Measurements from ENCODE around the gene GDPGP1. TPM values are rescaled to one million over a fixed set of nuclear protein-coding genes. Genes with fewer than 3 reads are reported as not detected.

Gene GDPGP1
- total RNA-seq, 3 donors from 2014 or later (not counting 1 experiment from before 2014, with no cell fraction given), result 7.8 to 11.1 (median 9.5) TPM

GRCh38 chr15:90287101-90287500 is 53.1 kb downstream of the GDPGP1 start:
- Histone ChIP-seq H3K27ac (ENCODE audit: low read length) (no peak overlapping the region), H3K4me1 (ENCODE audit: control insufficient read depth, insufficient read depth, low read length) (no peaks in the 10 kb centered on the region), H3K9me3 (ENCODE audit: control insufficient read depth, insufficient read depth, low read length) (no peaks in the 10 kb centered on the region), H3K4me3 (ENCODE audit: low read length) (no peak overlapping the region), H3K36me3 (ENCODE audit: control insufficient read depth, insufficient read depth, low read length) (no peaks in the 10 kb centered on the region), H3K27me3 (ENCODE audit: control insufficient read depth, insufficient read depth, low read length) (no peaks in the 10 kb centered on the region)
- H3K4me1 Mint-ChIP-seq, result no peaks in the 10 kb centered on the region
- DNase-seq (no peak), ATAC-seq (no peak)
- no peak overlapping the region for H3K4me3 Mint-ChIP-seq
- TF ChIP-seq CTCF (IDR thresholded peaks at IDR 0.05), result no peak
- intact Hi-C loops (cut with micrococcal nuclease), result loop anchor here (5.0 kb wide), 1 partner anchor 145 kb away; no protein-coding TSS in a partner anchor
- H3K27ac Mint-ChIP-seq, result no peak overlapping the region
- no peaks in the 10 kb centered on the region for H3K27me3 Mint-ChIP-seq (ENCODE audit: low read depth in 2 of 2)
- WGBS (ENCODE audit: insufficient coverage), result 14% methylated on average over 1 of the region's 5 CpGs
- H3K9me3 Mint-ChIP-seq, result no peaks in the 10 kb centered on the region
- H3K36me3 Mint-ChIP-seq, result no peaks in the 10 kb centered on the region

DNA sequence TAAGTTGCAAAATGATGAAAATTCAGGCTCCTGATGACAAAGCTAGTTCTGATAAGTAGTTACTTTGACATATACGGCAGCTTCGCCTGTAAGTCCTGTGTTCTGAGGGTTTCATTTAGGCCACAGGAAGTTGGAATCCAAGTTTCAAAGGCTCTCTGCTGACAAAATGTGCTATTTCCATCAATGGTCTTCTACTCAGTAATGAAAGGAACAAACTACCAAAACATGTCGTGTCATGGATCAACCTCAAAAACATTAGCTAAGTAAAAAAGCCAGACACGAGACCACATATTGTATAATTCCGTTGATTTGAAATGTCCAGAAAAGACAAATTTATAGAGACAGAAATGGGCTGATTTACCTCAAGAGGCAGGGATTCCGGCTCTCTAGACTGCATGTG is 53.9 kb downstream of the GDPGP1 start:
- no peak overlapping the region for H3K27ac Mint-ChIP-seq
- H3K9me3 Mint-ChIP-seq, result no peaks in the 10 kb centered on the region
- H3K27me3 ChIP-seq (ENCODE audit: control insufficient read depth, insufficient read depth, low read length), result no peaks in the 10 kb centered on the region
- no peaks in the 10 kb centered on the region for H3K36me3 Mint-ChIP-seq
- no peak overlapping the region for H3K4me3 Mint-ChIP-seq
- H3K27ac ChIP-seq (ENCODE audit: low read length), result no peak overlapping the region
- no peaks in the 10 kb centered on the region for H3K4me1 Mint-ChIP-seq
- TF ChIP-seq CTCF (IDR thresholded peaks at IDR 0.05), result no peak
- H3K4me1 ChIP-seq (ENCODE audit: control insufficient read depth, insufficient read depth, low read length), result no peaks in the 10 kb centered on the region
- intact Hi-C loops (cut with micrococcal nuclease), result loop anchor here (5.0 kb wide), 1 partner anchor 146 kb away; no protein-coding TSS in a partner anchor
- H3K4me3 ChIP-seq (ENCODE audit: low read length), result no peak overlapping the region
- 69% methylated on average over 5 of the region's 6 CpGs for WGBS (ENCODE audit: insufficient coverage)
- H3K9me3 ChIP-seq (ENCODE audit: control insufficient read depth, insufficient read depth, low read length), result no peaks in the 10 kb centered on the region
- ATAC-seq (no peak), DNase-seq (no peak)
- no peaks in the 10 kb centered on the region for H3K27me3 Mint-ChIP-seq (ENCODE audit: low read depth in 2 of 2)
- no peaks in the 10 kb centered on the region for H3K36me3 ChIP-seq (ENCODE audit: control insufficient read depth, insufficient read depth, low read length)

GRCh38 chr15:90291679-90292356 is 57.8 kb downstream of the GDPGP1 start:
- Mint-ChIP-seq H3K4me1 (peaks cover 6 to 7% of the 10 kb centered on the region in 2 donors), H3K9me3 (no peaks in the 10 kb centered on the region), H3K4me3 (no peak overlapping the region), H3K36me3 (no peaks in the 10 kb centered on the region), H3K27ac (no peak overlapping the region), H3K27me3 (ENCODE audit: low read depth in 2 of 2) (peaks cover 0 to 6% of the 10 kb centered on the region in 2 donors)
- Histone ChIP-seq H3K36me3 (ENCODE audit: control insufficient read depth, insufficient read depth, low read length) (no peaks in the 10 kb centered on the region), H3K27ac (ENCODE audit: low read length) (no peak overlapping the region), H3K4me3 (ENCODE audit: low read length) (no peak overlapping the region), H3K9me3 (ENCODE audit: control insufficient read depth, insufficient read depth, low read length) (no peaks in the 10 kb centered on the region), H3K4me1 (ENCODE audit: control insufficient read depth, insufficient read depth, low read length) (peaks cover 4% of the 10 kb centered on the region), H3K27me3 (ENCODE audit: control insufficient read depth, insufficient read depth, low read length) (no peaks in the 10 kb centered on the region)
- intact Hi-C loops (cut with micrococcal nuclease), result no loop called here
- WGBS (ENCODE audit: insufficient coverage), result 71% methylated on average over 14 of the region's 16 CpGs
- ATAC-seq, result no peak
- peak in 1 of 2 donors; percentile 25 for DNase-seq
- TF ChIP-seq CTCF (IDR thresholded peaks at IDR 0.05), result no peak

Measured in natural killer cell (primary cell).